HepG2 (cell line): Measurements from ENCODE around the gene NRG3. TPM values are rescaled to one million over a fixed set of nuclear protein-coding genes. Genes with fewer than 3 reads are reported as not detected.

Experiments
- ATAC-seq: fragments of 200-7000 bp; cut with Tn5 transposase; 3 replicates; pipeline ENCODE4 v1.9.1; 2020; ENCODE audit warnings: mild to moderate bottlenecking, moderate library complexity
- BruUV-seq: library from RNA; stranded (reverse); fragments of 400-500 nt; replicated peaks from 2 replicates; lab custom pipeline; 2021; lab: Mats Ljungman, UMichigan
- CTCF ChIA-PET: fragments of 300-600 bp; formaldehyde crosslinking; extraction: SDS; loops from one replicate; lab custom pipeline; 2021; ENCODE audit warnings: low total read pairs, inconsistent platforms, low intra/inter-chr PET ratio; lab: Yijun Ruan, JAX
- POLR2A ChIA-PET: fragments of 350-600 bp; sonication (Branson Sonifier 250); formaldehyde crosslinking; loops from one replicate; lab custom pipeline; 2020; ENCODE audit warnings: antibody characterized with exemption, inconsistent platforms; lab: Yijun Ruan, JAX
- DNase-seq: peaks from one replicate; pipeline ENCODE4 v3.0.0-alpha.2; 2015; ENCODE audit warnings: low spot score
- FAIRE-seq: peaks from 3 replicates; lab custom pipeline; 2011; peaks lifted over from hg19 to GRCh38; lab: Jason Lieb, UNC
- H2AFZ ChIP-seq: one replicate; pipeline ENCODE4 v1.6.1; 2011; ENCODE audit warnings: low read length, inconsistent platforms
- H3K27ac ChIP-seq: fragments of 300-600 bp; 3 replicates; pipeline ENCODE4 v1.8.0; 2011; ENCODE audit warnings: mixed run types, mild to moderate bottlenecking, mixed read lengths, low read length, inconsistent platforms; ENCODE audit not compliant: insufficient read depth; ENCODE audit errors: extremely low read length
- H3K27me3 ChIP-seq, 2 experiments: fragments of 200-600 bp in 1 of 2; 2 replicates in 1 of 2; 3 replicates in 1 of 2; pipeline versions ENCODE4 v1.6.0 to v1.8.0; 2011; ENCODE audit warnings: low read length in 2 of 2, mild to moderate bottlenecking in 2 of 2, moderate library complexity in 2 of 2, inconsistent platforms in 1 of 2; ENCODE audit not compliant: insufficient read depth in 2 of 2, control insufficient read depth in 1 of 2
- H3K36me3 ChIP-seq, 2 experiments: fragments of 200-600 bp in 1 of 2; replicated peaks in 1 of 2; 2 replicates in 1 of 2; 3 replicates in 1 of 2; pipeline versions ENCODE4 v1.5.1 to v1.8.0; 2011; ENCODE audit warnings: low read length in 2 of 2, inconsistent platforms in 1 of 2; ENCODE audit not compliant: insufficient read depth in 2 of 2, control insufficient read depth in 1 of 2
- H3K4me1 ChIP-seq: 2 replicates; pipeline ENCODE4 v1.5.1; 2012; ENCODE audit warnings: low read length, inconsistent platforms; ENCODE audit not compliant: insufficient read depth
- H3K4me2 ChIP-seq: 2 replicates; pipeline ENCODE4 v1.6.0; 2011; ENCODE audit warnings: low read depth, low read length, inconsistent platforms
- H3K4me3 ChIP-seq, 3 experiments: fragments of 200-600 bp in 1 of 3; sonication (generic), shearing (Covaris generic) in 1 of 3; replicated peaks in 1 of 3; 2 replicates each; pipeline ENCODE4 v1.5.1; 2011 to 2016; ENCODE audit warnings: low read length in 3 of 3, inconsistent platforms in 2 of 3, low read depth in 2 of 3, mild to moderate bottlenecking in 2 of 3, control low read depth in 1 of 3, mixed read lengths in 1 of 3; ENCODE audit not compliant: insufficient read depth in 1 of 3
- H3K79me2 ChIP-seq: one replicate; pipeline ENCODE4 v1.6.1; 2011; ENCODE audit warnings: low read length, inconsistent platforms; ENCODE audit not compliant: insufficient read depth
- H3K9ac ChIP-seq: 2 replicates; pipeline ENCODE4 v1.6.0; 2011; ENCODE audit warnings: mild to moderate bottlenecking, low read depth, low read length, inconsistent platforms; ENCODE audit not compliant: insufficient read depth
- H3K9me3 ChIP-seq: 2 replicates; pipeline ENCODE4 v1.5.1; 2012; ENCODE audit warnings: mild to moderate bottlenecking, low read length
- H4K20me1 ChIP-seq: 2 replicates; pipeline ENCODE4 v1.6.0; 2011; ENCODE audit warnings: inconsistent platforms, mild to moderate bottlenecking, low read length, moderate library complexity; ENCODE audit not compliant: insufficient read depth
- HMGA1 ChIP-seq: sonication (generic); formaldehyde crosslinking; conservative IDR thresholded peaks from 2 replicates; pipeline ENCODE4 v1.4.0; 2020; ENCODE audit warnings: missing genetic modification reagents
- LCORL ChIP-seq, 2 experiments: fragments of 450-650 bp in 1 of 2; sonication (generic) in 1 of 2; formaldehyde crosslinking in 1 of 2; IDR thresholded peaks; 2 replicates each; pipeline versions ENCODE4 v1.5.0 to v1.6.1; 2017 to 2020; ENCODE audit warnings: antibody characterized with exemption in 1 of 2, missing genetic modification reagents in 1 of 2
- SP2 ChIP-seq: sonication (generic); formaldehyde crosslinking; IDR thresholded peaks from 2 replicates; pipeline ENCODE4 v1.5.1; 2020; ENCODE audit warnings: mild to moderate bottlenecking, missing genetic modification reagents
- ZBTB38 ChIP-seq: sonication (generic); formaldehyde crosslinking; IDR thresholded peaks from 2 replicates; pipeline ENCODE4 v1.5.1; 2020; ENCODE audit warnings: mild to moderate bottlenecking, missing genetic modification reagents
- ZNF282 ChIP-seq: fragments of 450-650 bp; IDR thresholded peaks from 2 replicates; pipeline ENCODE4 v1.6.1; 2018; ENCODE audit not compliant: partially characterized antibody
- ZNF350 ChIP-seq: sonication (generic); formaldehyde crosslinking; IDR thresholded peaks from 2 replicates; pipeline ENCODE4 v1.4.0; 2020; ENCODE audit warnings: mild to moderate bottlenecking, low read depth, missing genetic modification reagents, borderline replicate concordance
- ZNF44 ChIP-seq: sonication (generic); formaldehyde crosslinking; IDR thresholded peaks from 2 replicates; pipeline ENCODE4 v1.5.1; 2020; ENCODE audit warnings: mild to moderate bottlenecking, missing genetic modification reagents
- ZNF792 ChIP-seq: IDR thresholded peaks from 2 replicates; pipeline ENCODE4 v1.6.1; 2016
- WGBS: methylation state at CpG from one replicate; pipeline ENCODE4 v1.1.6; 2017; ENCODE audit warnings: low lambda C conversion rate; 5-methylcytosine and 5-hydroxymethylcytosine counted together
- in situ Hi-C: cut with HindIII; loops from 2 replicates; pipeline ENCODE4 v1.10.0; 2017; ENCODE audit warnings: low pct_unique_long_range_greater_than_20kb; ENCODE audit not compliant: extremely low pct_ligation_motif_present
- intact Hi-C: fragments of 100-400 bp; cut with micrococcal nuclease; formaldehyde crosslinking; loops from one replicate; pipeline ENCODE4 v1.10.0; 2022; ENCODE audit not compliant: unreplicated experiment
- polyA plus RNA-seq, 8 experiments: library from polyadenylated mRNA; depleted of rRNA in 3 of 8; stranded (reverse) in 7 of 8; unstranded in 1 of 8; fragments of >200 nt; fragmentation: Illumina TruSeq in 4 of 8; extraction: Trizol in 4 of 8; gene quantifications; 2 replicates each; pipeline versions ENCODE4 v1.2.1 to v1.2.3, GENCODE V29; 2011 to 2016; ENCODE audit warnings: low read depth in 4 of 8, missing spikeins in 1 of 8, mixed read lengths in 1 of 8; ENCODE audit not compliant: insufficient read depth in 1 of 8
- total RNA-seq, 5 experiments: library from RNA; depleted of rRNA; stranded (reverse); fragments of >200 nt; fragmentation: Illumina TruSeq; extraction: Trizol; gene quantifications; 2 replicates each; pipeline ENCODE4 v1.2.3, GENCODE V29; 2016; ENCODE audit warnings: low read depth in 1 of 5
- TF ChIP-seq, protein P1 (sequence below): IDR thresholded peaks from 2 replicates; pipeline ENCODE4 v1.6.1; 2016
- TF ChIP-seq, protein P2 (sequence below): sonication (generic); formaldehyde crosslinking; IDR thresholded peaks from 2 replicates; pipeline ENCODE4 v1.5.0; 2020; ENCODE audit warnings: missing genetic modification reagents, mild to moderate bottlenecking, borderline replicate concordance

The NRG3 gene
- total and polyA plus RNA-seq, 2 of the 13 experiments (the other 11 are each of a cell fraction or from before 2014, with no cell fraction given), result not detected

DNA sequence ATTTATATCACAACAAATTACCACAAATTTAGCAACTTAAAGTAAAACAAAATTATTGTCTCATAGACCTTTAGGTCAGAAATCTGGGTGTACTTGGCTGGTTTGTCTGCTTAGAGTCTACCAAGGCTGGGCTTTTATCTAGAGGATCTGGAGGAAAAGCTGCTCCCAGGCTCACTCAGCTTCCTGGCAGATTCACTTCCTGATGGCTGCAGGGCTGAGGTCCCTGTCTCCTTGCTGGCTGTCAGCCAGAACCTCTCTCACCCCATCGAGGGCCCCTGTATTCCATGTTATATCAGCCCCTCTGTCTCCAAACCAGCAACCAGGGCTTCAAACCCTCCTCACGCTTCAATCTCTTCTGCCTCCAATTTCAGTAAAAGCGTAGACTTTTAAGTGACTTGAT lies 734.9 kb downstream of the NRG3 start:
- Histone ChIP-seq H3K4me2 (no peak overlapping the region), H3K9me3 (peaks cover 62% of the 10 kb centered on the region), H3K4me3 (no peak overlapping the region), H3K27me3 (no peaks in the 10 kb centered on the region), H3K9ac (no peak overlapping the region), H3K27ac (no peak overlapping the region), H3K4me1 (no peaks in the 10 kb centered on the region), H3K79me2 (no peaks in the 10 kb centered on the region), H3K36me3 (no peaks in the 10 kb centered on the region), H2AFZ (no peak overlapping the region), H4K20me1 (no peaks in the 10 kb centered on the region)
- ChIA-PET POLR2A (no interaction called here), CTCF (no interaction called here)
- BruUV-seq, result no TSS peak
- WGBS, result 39% methylated on average over 3 of the region's 3 CpGs
- TF ChIP-seq ZBTB38 (no peak), LCORL (IDR thresholded peaks at IDR 0.05) (no peak), LCORL (CRISPR knock-in tag; IDR thresholded peaks at IDR 0.05) (no peak), SP2 (CRISPR knock-in tag) (no peak), ZNF792 (CRISPR knock-in tag) (no peak), ZNF350 (no peak), HMGA1 (CRISPR knock-in tag) (no peak), ZNF282 (no peak), ZNF44 (CRISPR knock-in tag) (no peak)
- TF ChIP-seq, protein P1, sequence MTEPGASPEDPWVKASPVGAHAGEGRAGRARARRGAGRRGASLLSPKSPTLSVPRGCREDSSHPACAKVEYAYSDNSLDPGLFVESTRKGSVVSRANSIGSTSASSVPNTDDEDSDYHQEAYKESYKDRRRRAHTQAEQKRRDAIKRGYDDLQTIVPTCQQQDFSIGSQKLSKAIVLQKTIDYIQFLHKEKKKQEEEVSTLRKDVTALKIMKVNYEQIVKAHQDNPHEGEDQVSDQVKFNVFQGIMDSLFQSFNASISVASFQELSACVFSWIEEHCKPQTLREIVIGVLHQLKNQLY (CRISPR knock-in tag), result no peak
- TF ChIP-seq, protein P2, sequence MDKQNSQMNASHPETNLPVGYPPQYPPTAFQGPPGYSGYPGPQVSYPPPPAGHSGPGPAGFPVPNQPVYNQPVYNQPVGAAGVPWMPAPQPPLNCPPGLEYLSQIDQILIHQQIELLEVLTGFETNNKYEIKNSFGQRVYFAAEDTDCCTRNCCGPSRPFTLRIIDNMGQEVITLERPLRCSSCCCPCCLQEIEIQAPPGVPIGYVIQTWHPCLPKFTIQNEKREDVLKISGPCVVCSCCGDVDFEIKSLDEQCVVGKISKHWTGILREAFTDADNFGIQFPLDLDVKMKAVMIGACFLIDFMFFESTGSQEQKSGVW, result no peak
- in situ Hi-C loops, result no loop called here
- no peak for DNase-seq
- intact Hi-C loops, result no loop called here
- no peak for FAIRE-seq
- ATAC-seq, result no peak
